ENCODE results near the gene TNNT1. TPM values are rescaled to one million over a fixed set of nuclear protein-coding genes. Genes with fewer than 3 reads are reported as not detected.
"Not testable (repeated sequence)": the region's sequence is repeated elsewhere in the genome, so short reads cannot be mapped to it uniquely, and the experiment has no call there.

Gene TNNT1
- total RNA-seq, 1 donor from 2014 or later = 54.1 TPM

DNA sequence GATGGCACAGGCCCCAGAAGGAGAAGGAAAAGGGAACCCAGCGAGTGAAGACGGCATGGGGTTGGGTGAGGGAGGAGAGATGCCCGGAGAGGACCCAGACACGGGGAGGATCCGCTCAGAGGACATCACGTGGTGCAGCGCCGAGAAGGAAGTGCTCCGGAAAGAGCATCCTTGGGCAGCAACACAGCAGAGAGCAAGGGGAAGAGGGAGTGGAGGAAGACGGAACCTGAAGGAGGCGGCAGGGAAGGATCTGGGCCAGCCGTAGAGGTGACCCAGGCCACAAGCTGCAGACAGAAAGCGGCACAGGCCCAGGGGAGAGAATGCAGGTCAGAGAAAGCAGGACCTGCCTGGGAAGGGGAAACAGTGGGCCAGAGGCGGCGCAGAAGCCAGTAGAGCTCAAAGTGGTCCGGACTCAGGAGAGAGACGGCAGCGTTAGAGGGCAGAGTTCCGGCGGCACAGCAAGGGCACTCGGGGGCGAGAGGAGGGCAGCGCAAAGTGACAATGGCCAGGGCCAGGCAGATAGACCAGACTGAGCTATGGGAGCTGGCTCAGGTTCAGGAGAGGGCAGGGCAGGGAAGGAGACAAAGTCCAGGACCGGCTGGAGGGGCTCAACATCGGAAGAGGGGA lies 32.7 kb downstream of the TNNT1 start:
- DNase-seq (peak; percentile 84), ATAC-seq (ENCODE audit: poor library complexity) (peak; percentile 23)
- intact Hi-C loops (cut with DNase I) = no loop called here

DNA sequence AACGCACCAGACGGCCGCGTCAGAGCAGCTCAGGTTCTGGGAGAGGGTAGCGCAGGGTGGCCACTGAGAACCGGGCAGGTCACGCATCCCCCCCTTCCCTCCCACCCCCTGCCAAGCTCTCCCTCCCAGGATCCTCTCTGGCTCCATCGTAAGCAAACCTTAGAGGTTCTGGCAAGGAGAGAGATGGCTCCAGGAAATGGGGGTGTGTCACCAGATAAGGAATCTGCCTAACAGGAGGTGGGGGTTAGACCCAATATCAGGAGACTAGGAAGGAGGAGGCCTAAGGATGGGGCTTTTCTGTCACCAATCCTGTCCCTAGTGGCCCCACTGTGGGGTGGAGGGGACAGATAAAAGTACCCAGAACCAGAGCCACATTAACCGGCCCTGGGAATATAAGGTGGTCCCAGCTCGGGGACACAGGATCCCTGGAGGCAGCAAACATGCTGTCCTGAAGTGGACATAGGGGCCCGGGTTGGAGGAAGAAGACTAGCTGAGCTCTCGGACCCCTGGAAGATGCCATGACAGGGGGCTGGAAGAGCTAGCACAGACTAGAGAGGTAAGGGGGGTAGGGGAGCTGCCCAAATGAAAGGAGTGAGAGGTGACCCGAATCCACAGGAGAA lies 33.5 kb downstream of the TNNT1 start:
- intact Hi-C loops (cut with DNase I) = no loop called here
- DNase-seq (no peak), ATAC-seq (ENCODE audit: poor library complexity) (no peak)

DNA sequence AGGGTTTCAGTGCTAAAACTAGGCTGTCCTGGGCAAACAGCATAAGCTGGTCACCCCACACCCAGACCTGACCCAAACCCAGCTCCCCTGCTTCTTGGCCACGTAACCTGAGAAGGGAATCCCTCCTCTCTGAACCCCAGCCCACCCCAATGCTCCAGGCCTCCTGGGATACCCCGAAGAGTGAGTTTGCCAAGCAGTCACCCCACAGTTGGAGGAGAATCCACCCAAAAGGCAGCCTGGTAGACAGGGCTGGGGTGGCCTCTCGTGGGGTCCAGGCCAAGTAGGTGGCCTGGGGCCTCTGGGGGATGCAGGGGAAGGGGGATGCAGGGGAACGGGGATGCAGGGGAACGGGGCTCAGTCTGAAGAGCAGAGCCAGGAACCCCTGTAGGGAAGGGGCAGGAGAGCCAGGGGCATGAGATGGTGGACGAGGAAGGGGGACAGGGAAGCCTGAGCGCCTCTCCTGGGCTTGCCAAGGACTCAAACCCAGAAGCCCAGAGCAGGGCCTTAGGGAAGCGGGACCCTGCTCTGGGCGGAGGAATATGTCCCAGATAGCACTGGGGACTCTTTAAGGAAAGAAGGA lies 34.4 kb downstream of the TNNT1 start:
- ATAC-seq (ENCODE audit: poor library complexity) (no peak), DNase-seq (no peak)
- intact Hi-C loops (cut with DNase I) = no loop called here

DNA sequence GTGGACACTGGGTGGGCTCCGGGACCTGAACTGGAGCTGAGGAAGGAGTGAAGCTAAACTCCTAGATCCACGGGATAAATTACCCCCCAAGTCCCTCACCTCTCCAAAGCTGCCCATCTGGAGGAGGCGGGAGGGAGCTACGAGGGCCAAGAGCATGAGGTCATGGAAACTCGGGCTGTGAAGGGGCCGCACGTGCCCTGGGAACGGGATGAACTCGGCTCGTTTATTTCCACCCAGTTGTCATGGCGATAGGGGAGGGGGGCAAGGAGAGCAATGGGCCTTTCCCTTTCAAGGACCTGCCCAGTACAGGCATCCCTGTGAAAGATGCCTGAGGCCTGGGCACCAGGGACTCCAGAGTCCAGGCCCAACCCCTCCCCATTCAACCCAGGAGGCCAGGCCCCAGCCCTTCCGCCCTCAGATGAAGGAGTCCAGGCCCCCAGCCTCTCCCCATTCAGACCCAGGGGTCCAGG lies 35.4 kb downstream of the TNNT1 start:
- intact Hi-C loops (cut with DNase I) = no loop called here
- ATAC-seq (ENCODE audit: poor library complexity) = peak; percentile 66
- DNase-seq = peak; percentile 92

DNA sequence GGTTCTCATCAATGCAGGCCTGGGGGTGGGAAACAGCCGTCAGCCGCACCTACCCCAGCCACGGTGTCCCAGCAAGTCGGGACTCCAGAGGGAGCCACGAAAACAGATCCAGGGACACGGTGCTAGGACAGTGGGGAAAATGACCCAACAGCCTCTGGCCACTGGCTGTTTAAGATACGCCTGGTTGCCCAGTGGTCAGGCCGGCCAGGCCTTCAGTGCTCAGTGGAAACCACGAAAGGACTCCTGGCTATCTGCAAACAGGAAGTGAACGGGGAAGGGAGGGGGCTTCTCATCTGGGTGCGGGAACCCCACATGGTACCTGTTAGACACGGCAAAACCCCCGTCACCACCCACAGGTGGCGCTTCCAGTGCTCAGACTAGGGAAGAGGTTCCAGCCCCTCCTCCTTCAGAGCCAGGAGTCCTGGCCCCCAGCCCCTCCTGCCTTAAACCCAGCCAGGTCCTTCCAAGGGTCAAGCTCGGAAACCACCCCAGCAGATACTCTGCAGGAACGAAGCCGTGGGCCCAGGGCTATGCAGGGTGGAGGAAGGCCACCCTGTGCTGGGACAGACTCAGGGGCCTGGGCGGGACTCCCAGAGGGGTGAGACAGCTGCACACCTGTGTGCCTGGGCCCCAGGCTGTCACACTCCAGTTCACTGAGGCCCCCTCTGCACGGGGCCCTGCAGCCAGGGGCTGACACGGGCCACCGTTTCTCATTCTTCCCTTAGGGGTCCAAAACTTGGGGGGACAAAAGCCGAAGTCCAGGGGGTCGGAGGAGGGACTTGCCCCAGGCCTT lies 36.0 kb downstream of the TNNT1 start:
- intact Hi-C loops (cut with DNase I) = no loop called here
- no peak for DNase-seq
- ATAC-seq (ENCODE audit: poor library complexity) = peak; percentile 4

DNA sequence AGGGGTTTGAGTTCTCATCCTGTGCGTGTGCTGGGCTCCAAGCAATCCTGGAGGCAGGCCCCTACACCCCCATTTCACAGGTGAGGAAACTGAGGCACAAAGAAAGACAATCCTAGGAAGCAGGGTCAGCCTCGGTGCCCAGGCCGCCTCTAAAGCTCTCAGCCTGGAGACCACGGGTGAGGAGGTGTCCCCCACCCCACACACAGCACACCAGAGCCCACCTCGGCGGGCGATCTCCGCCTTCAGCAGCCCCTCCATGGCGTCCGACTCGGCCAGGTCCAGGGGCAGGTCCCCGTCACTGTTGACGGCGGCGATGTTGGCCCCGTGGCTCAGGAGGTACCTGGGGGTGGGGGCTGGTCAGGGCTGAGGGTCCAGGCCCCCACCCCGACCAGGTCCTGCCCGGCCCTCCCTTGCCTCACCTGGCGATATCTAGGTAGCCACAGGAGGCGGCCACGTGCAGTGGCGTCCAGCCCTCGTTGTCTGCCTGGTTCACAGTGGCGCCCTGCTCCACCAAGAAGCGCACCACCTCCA lies 36.7 kb downstream of the TNNT1 start:
- no peak for DNase-seq
- no peak for ATAC-seq (ENCODE audit: poor library complexity)
- intact Hi-C loops (cut with DNase I) = no loop called here

DNA sequence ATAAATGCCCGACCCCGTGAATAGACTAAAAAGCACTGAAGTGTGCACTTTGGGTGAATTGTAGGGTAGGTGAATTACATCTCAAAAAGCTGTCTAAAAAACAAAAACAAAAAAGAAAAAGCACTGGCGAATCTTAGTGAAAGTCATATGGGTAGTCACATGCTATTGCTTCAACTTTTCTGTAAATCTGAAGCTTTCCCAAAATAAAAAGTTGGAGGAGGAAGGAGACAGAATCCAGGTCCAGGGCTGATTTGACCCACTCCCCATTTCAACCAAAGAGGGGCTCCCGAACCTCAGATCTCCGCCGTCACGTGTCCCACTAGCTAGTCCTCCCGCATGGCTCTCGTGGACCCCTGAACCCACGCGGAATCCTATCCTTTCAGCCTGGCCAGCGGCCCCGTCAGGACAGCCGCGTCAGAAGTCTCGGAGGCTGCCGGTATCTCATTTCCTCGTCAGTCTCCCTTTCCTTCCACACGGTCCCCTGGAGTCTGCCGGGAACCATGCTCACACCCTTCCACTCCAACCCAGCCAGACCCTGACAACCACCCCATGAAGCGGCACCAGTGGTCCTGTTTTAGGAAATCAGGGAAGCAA lies 37.7 kb downstream of the TNNT1 start:
- no peak for ATAC-seq (ENCODE audit: poor library complexity)
- DNase-seq = no peak
- intact Hi-C loops (cut with DNase I) = no loop called here

DNA sequence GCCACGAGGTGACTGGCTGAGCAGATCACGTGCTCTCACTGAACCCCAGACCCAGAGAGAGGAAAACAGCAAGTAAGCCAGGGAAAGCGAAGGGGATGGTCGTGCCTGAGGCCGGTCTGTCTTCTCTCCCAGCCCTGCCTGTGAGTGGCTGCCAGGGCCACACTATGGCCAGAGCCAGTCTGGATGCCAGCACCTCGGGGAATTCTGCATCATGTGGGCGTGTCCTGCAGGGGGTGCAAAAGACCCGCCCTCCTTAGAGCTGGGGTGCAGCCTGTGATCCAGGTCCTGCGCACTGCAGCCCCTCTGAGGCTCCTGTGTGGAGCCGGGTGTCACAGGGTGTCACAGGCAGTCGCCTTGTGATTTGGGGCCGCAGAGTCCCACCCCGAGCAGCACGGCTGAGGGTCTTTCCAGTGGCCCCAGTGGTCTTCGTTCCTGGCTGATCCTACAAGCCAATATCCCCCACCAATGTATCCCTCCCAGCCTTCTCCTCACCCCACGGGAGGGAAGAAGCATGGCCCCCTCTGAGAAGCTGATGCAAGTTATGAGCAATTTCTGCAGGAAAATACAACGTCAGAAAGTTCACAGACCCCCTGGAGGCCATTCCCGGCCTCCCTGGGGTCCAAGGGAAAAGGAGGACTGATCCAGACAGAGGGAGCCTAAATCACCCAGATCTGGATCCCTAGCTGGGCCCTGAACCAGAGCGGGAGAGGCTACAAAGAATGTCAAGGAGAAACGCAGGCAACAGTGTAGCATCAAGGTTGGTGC lies 39.3 kb downstream of the TNNT1 start:
- intact Hi-C loops (cut with DNase I) = no loop called here
- DNase-seq = no peak
- ATAC-seq (ENCODE audit: poor library complexity) = no peak

DNA sequence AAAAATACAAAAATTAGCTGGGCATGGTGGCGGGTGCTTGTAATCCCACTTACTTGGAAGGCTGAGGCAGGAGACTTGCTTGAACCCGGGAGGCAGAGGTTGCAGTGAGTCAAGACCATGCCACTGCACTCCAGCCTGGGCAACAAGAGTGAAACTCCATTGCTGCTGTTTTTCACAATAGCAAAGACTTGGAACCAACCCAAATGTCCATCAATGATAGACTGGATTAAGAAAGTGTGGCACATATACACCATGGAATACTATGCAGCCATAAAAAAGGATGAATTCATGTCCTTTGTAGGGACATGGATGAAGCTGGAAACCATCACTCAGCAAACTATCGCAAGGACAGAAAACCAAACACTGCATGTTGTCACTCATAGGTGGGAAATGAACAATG lies 41.8 kb downstream of the TNNT1 start:
- ATAC-seq (ENCODE audit: poor library complexity); intact Hi-C loops (cut with DNase I); DNase-seq: not testable (repeated sequence)

DNA sequence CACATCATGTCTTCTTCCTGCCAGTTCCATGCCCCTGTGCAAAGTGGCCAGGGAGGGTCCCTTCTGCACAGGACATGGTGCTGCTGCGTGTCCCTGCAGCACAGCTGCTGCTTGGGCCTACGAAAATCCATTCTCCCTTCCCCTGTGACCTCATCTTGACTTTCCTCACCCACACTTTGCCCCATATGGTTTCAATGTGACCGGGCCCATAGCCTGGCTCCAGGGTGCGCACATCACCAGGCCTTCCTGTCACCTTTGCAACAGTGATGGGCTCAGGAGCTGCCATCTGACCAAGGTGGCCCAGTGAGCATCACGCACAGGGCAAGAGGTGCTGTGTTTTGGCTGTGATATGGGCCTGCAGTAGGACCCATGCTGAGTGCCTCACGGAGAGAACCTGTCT lies 42.4 kb downstream of the TNNT1 start:
- ATAC-seq (ENCODE audit: poor library complexity) = no peak
- intact Hi-C loops (cut with DNase I) = no loop called here
- no peak for DNase-seq

DNA sequence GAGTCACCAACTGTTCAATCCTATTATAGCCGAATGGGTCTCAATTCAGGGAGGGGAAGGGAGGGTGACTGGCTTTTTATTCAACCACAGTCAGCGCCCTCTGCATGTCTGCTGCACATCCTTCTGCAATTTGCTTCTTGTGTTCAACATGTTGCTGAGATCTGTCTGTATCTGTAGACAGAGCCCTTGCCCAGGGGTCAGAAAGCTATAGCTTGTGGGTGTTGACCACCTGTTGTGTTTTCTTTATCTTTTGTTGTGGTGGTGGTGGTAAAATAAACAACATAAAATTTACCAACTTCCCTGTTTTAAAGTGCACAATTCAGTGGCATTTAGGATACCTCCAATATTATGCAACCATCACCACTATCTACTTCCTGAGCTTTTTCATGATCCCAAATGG lies 43.8 kb downstream of the TNNT1 start:
- intact Hi-C loops (cut with DNase I) = no loop called here

DNA sequence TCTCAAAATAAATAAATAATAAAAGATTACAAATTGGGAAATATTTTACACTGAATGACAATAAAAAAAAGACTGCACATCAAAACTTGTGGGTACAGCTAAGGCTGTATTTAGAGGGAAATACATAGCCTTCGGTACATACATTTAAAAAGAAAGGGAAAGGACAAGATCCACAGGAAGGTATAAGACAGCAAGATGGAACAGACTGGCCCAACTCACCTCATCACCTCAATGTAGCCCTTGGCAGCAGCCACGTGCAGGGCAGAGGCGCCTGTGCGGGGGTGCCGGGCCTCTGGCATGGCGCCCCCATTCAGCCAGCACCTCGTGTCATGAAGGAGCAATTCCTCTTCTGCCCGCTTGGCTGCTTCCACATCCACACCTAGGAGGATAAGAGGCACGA lies 45.8 kb downstream of the TNNT1 start:
- no peak for DNase-seq
- no peak for ATAC-seq (ENCODE audit: poor library complexity)
- intact Hi-C loops (cut with DNase I) = no loop called here

More for the DNA sequence above, 43.8 kb downstream of the TNNT1 start:
- DNase-seq (no peak), ATAC-seq (ENCODE audit: poor library complexity) (no peak)

DNA sequence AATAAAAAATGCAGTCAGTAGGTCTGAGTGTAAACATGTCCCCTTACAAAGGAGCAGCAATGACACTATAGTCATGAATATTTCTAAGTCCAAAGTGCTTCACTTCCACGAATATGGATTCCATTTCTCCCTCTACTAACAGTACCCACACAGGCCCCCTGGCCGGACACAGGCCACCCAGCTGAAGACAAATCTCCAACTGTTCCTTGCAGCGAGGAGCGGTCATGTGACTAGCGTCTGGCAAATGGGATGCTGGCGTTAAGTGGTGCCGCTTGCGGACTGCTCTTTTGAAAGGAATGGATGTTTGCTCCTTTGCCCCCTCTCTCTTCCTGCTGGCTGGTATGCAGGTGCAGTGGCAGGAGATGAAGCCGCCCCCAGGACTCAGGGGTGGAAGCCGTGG lies 47.7 kb downstream of the TNNT1 start:
- intact Hi-C loops (cut with DNase I) = no loop called here
- no peak for DNase-seq
- ATAC-seq (ENCODE audit: poor library complexity) = no peak

DNA sequence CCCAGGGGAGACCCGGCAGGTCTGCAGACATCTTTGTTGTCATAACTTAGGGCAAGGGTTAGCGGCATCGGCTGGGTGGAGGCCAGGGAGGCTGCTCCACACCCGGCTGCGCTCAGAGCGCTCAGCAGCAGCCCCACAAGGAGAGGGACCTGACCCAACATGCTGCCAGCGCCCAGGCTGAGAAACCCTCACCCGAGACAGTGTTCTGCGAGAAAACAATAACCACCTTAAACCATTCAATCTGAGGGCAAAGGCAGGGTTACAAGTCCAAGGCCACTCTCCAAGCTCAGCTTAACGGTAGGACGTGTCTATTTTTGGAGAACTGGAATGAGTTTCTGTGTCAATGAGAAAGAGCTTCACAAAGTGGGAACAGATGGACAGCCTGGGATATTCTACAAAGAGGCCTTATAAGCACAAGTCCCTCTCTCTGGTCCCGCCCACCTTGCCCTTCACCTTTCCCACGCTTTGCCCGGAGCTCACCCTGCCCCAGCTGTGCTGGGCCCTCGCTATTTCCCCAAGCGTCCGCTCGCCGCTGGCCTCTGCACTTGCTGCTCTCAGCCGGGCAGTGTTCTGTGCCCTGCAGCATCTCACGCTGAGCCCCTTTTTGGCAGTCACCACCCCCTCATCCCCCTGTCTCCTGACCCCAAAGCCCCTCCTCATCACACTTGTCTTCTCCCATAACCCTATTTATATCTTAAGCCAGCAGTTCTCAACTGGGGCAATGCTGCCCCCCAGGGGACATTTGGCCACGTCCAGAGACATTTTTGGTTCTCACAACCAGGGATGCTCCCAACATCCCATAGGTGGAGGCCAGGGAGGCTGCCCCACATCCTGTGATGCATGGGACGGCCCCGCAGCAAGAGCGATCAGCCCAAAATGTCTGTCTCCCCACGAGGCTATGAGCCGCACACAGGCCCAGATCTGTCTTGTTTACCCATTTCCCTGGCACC lies 49.2 kb downstream of the TNNT1 start:
- ATAC-seq (ENCODE audit: poor library complexity) = peak; percentile 47
- intact Hi-C loops (cut with DNase I) = no loop called here
- peak; percentile 55 for DNase-seq

DNA sequence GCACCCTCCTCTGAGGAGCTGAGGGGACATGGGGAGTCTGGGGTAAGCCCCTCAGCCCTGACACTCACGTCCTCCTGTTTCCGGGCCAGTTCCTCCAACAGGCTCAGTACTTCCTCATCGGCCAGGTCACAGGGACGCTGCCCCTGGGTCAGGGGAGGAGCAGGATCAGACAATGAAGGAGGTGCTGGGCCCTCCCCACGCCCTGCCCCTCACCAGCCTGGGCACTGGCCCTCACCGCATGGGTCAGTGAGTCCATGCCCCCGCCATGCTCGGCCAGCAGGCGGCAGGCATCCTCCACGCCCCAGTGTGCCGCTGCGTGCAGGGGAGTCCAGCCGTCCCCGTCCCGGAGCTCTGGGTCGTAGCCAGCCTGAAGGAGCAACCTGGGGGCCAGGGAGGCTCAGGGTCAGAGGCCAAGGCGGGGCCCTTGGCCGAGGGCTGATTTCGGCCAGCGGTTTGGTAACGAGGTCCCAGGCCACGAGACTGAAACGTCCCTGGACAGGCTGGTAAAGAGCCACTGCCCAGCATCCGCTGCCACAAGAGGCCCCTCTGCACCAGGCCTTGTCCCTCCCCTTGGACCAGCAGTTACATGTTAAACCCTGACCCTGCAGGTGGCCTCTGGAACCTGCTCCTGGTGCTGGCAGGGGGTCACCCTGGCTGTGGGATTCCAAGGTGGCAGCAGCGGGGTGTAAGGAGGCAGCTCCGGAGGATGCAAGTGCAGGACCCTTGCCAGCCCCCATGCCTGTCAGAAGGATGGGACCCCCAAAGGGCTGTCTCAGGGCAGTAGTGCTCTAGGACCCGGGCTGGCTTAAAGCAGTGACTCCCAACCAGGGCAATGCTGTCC lies 50.1 kb downstream of the TNNT1 start:
- ATAC-seq (ENCODE audit: poor library complexity) (peak; percentile 24), DNase-seq (peak; percentile 40)

More for the DNA sequence above, 50.1 kb downstream of the TNNT1 start:
- intact Hi-C loops (cut with DNase I) = no loop called here

Data from Right ventricle myocardium superior (tissue), 1 donor.